WTC11 (cell line): Measurements from ENCODE around the gene ARMC2. TPM values are rescaled to one million over a fixed set of nuclear protein-coding genes. Genes with fewer than 3 reads are reported as not detected.
A peak's percentile ranks its signal among the peaks of the same experiment; 100 is the strongest.

Source experiments
- ATAC-seq: fragments of 200-7000 bp; cut with Tn5 transposase; 2 replicates; pipeline ENCODE4 v1.10.0; 2021; ENCODE audit warnings: mild to moderate bottlenecking, moderate library complexity
- CTCF ChIA-PET: fragments of 300-600 bp; sonication (Branson Sonifier 250); formaldehyde crosslinking; loops from one replicate; lab custom pipeline; 2021; ENCODE audit warnings: antibody characterized with exemption; lab: Charles Lee
- POLR2A ChIA-PET: fragments of 350-600 bp; sonication (Branson Sonifier 250); formaldehyde crosslinking; loops from one replicate; lab custom pipeline; 2021; ENCODE audit warnings: antibody characterized with exemption; lab: Charles Lee
- DNase-seq: peaks from one replicate; pipeline ENCODE4 v3.0.0; 2021; ENCODE audit warnings: low spot score
- H3K27ac Mint-ChIP-seq: 2 replicates; pipeline ENCODE4 v1.8.0; 2021; ENCODE audit warnings: mixed read lengths
- H3K27me3 Mint-ChIP-seq: 2 replicates; pipeline ENCODE4 v1.8.0; 2021; ENCODE audit warnings: low read depth, mild to moderate bottlenecking, moderate library complexity, mixed read lengths
- H3K36me3 Mint-ChIP-seq: 2 replicates; pipeline ENCODE4 v1.8.0; 2021; ENCODE audit warnings: mixed read lengths
- H3K4me1 Mint-ChIP-seq: 2 replicates; pipeline ENCODE4 v1.8.0; 2022; ENCODE audit warnings: mixed read lengths
- H3K4me3 Mint-ChIP-seq: 2 replicates; pipeline ENCODE4 v1.8.0; 2021; ENCODE audit warnings: mild to moderate bottlenecking, moderate library complexity, mixed read lengths
- H3K9me3 Mint-ChIP-seq: 2 replicates; pipeline ENCODE4 v1.8.0; 2021; ENCODE audit warnings: mixed read lengths
- ETV6 ChIP-seq: sonication (generic); formaldehyde crosslinking; IDR thresholded peaks from 2 replicates; pipeline ENCODE4 v1.8.1; 2022; ENCODE audit warnings: mild to moderate bottlenecking, missing genetic modification reagents
- GABPB1 ChIP-seq: sonication (generic); formaldehyde crosslinking; IDR thresholded peaks from 2 replicates; pipeline ENCODE4 v1.8.1; 2023; ENCODE audit warnings: mild to moderate bottlenecking, missing genetic modification reagents
- MLX ChIP-seq: sonication (generic); formaldehyde crosslinking; IDR thresholded peaks from 2 replicates; pipeline ENCODE4 v1.8.1; 2023; ENCODE audit warnings: mild to moderate bottlenecking, missing genetic modification reagents, moderate library complexity
- TP53 ChIP-seq: sonication (generic); formaldehyde crosslinking; IDR thresholded peaks from 2 replicates; pipeline ENCODE4 v1.8.1; 2023; ENCODE audit warnings: mild to moderate bottlenecking, missing genetic modification reagents
- ZBTB21 ChIP-seq: sonication (generic); formaldehyde crosslinking; IDR thresholded peaks from 2 replicates; pipeline ENCODE4 v1.8.1; 2023; ENCODE audit warnings: mild to moderate bottlenecking, missing genetic modification reagents, borderline replicate concordance
- ZNF263 ChIP-seq: sonication (generic); formaldehyde crosslinking; IDR thresholded peaks from 2 replicates; pipeline ENCODE4 v1.8.1; 2022; ENCODE audit warnings: low read depth, mild to moderate bottlenecking, moderate library complexity, missing genetic modification reagents
- ZNF317 ChIP-seq: sonication (generic); formaldehyde crosslinking; IDR thresholded peaks from 2 replicates; pipeline ENCODE4 v1.8.1; 2023; ENCODE audit warnings: low read depth, mild to moderate bottlenecking, moderate library complexity, missing genetic modification reagents, borderline replicate concordance
- ZNF396 ChIP-seq: fragments of 250-450 bp; sonication (Bioruptor Pico); IDR thresholded peaks from 2 replicates; pipeline ENCODE4 v1.8.0; 2021; ENCODE audit warnings: mild to moderate bottlenecking, moderate library complexity, borderline replicate concordance
- ZNF512 ChIP-seq: sonication (generic); formaldehyde crosslinking; IDR thresholded peaks from 2 replicates; pipeline ENCODE4 v1.8.1; 2022; ENCODE audit warnings: missing genetic modification reagents, borderline replicate concordance
- ZNF532 ChIP-seq: fragments of 250-450 bp; sonication (Bioruptor Pico); IDR thresholded peaks from 2 replicates; pipeline ENCODE4 v1.9.0; 2021; ENCODE audit warnings: mild to moderate bottlenecking, borderline replicate concordance
- total RNA-seq: library from RNA; stranded (reverse); gene quantifications from 3 replicates; pipeline ENCODE4 v1.2.3, GENCODE V29; 2021
- TF ChIP-seq, protein P1 (sequence below): sonication (generic); formaldehyde crosslinking; IDR thresholded peaks from 2 replicates; pipeline ENCODE4 v1.8.0; 2022; ENCODE audit warnings: mild to moderate bottlenecking, missing genetic modification reagents
- TF ChIP-seq, protein P2 (sequence below): sonication (generic); formaldehyde crosslinking; IDR thresholded peaks from 2 replicates; pipeline ENCODE4 v1.8.0; 2022; ENCODE audit warnings: mild to moderate bottlenecking, missing genetic modification reagents
- TF ChIP-seq, protein P3 (sequence below): fragments of 250-450 bp; sonication (Bioruptor Pico); IDR thresholded peaks from 2 replicates; pipeline ENCODE4 v1.9.0; 2021; ENCODE audit warnings: mild to moderate bottlenecking
- TF ChIP-seq, protein P4 (sequence below): sonication (generic); formaldehyde crosslinking; IDR thresholded peaks from 2 replicates; pipeline ENCODE4 v1.8.0; 2023; ENCODE audit warnings: missing genetic modification reagents, mild to moderate bottlenecking, borderline replicate concordance

The ARMC2 gene
- total RNA-seq, 1 experiment from 2014 or later, result 5.2 TPM

- Mint-ChIP-seq H3K4me3 (no peak overlapping the region), H3K27ac (no peak overlapping the region), H3K9me3 (no peaks in the 10 kb centered on the region), H3K27me3 (no peaks in the 10 kb centered on the region), H3K4me1 (peaks cover 20% of the 10 kb centered on the region), H3K36me3 (no peaks in the 10 kb centered on the region)
- CTCF ChIA-PET, result no interaction called here
- no peak for ATAC-seq
- no peak for TF ChIP-seq MLX (CRISPR knock-in tag)
- peak; percentile 30; the same call in 1 of the 2 replicates for TF ChIP-seq GABPB1 (CRISPR knock-in tag)
- TF ChIP-seq, protein P1, sequence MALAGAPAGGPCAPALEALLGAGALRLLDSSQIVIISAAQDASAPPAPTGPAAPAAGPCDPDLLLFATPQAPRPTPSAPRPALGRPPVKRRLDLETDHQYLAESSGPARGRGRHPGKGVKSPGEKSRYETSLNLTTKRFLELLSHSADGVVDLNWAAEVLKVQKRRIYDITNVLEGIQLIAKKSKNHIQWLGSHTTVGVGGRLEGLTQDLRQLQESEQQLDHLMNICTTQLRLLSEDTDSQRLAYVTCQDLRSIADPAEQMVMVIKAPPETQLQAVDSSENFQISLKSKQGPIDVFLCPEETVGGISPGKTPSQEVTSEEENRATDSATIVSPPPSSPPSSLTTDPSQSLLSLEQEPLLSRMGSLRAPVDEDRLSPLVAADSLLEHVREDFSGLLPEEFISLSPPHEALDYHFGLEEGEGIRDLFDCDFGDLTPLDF (CRISPR knock-in tag), result no peak
- TF ChIP-seq, protein P2, sequence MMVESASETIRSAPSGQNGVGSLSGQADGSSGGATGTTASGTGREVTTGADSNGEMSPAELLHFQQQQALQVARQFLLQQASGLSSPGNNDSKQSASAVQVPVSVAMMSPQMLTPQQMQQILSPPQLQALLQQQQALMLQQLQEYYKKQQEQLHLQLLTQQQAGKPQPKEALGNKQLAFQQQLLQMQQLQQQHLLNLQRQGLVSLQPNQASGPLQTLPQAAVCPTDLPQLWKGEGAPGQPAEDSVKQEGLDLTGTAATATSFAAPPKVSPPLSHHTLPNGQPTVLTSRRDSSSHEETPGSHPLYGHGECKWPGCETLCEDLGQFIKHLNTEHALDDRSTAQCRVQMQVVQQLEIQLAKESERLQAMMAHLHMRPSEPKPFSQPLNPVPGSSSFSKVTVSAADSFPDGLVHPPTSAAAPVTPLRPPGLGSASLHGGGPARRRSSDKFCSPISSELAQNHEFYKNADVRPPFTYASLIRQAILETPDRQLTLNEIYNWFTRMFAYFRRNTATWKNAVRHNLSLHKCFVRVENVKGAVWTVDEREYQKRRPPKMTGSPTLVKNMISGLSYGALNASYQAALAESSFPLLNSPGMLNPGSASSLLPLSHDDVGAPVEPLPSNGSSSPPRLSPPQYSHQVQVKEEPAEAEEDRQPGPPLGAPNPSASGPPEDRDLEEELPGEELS (CRISPR knock-in tag), result no peak
- no peak for TF ChIP-seq ZBTB21
- no peak for TF ChIP-seq ZNF317 (CRISPR knock-in tag)
- TF ChIP-seq, protein P3, sequence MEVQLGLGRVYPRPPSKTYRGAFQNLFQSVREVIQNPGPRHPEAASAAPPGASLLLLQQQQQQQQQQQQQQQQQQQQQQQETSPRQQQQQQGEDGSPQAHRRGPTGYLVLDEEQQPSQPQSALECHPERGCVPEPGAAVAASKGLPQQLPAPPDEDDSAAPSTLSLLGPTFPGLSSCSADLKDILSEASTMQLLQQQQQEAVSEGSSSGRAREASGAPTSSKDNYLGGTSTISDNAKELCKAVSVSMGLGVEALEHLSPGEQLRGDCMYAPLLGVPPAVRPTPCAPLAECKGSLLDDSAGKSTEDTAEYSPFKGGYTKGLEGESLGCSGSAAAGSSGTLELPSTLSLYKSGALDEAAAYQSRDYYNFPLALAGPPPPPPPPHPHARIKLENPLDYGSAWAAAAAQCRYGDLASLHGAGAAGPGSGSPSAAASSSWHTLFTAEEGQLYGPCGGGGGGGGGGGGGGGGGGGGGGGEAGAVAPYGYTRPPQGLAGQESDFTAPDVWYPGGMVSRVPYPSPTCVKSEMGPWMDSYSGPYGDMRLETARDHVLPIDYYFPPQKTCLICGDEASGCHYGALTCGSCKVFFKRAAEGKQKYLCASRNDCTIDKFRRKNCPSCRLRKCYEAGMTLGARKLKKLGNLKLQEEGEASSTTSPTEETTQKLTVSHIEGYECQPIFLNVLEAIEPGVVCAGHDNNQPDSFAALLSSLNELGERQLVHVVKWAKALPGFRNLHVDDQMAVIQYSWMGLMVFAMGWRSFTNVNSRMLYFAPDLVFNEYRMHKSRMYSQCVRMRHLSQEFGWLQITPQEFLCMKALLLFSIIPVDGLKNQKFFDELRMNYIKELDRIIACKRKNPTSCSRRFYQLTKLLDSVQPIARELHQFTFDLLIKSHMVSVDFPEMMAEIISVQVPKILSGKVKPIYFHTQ (CRISPR knock-in tag), result no peak
- no peak for TF ChIP-seq TP53 (CRISPR knock-in tag)
- POLR2A ChIA-PET, result no interaction called here
- DNase-seq, result no peak
Observed at GRCh38 chr6:108896111-108896661, 48.0 kb downstream of the ARMC2 start.

- no peak overlapping the region for H3K4me3 Mint-ChIP-seq
- CTCF ChIA-PET, result interaction anchor here (0.5 kb wide), 1 partner anchor 115 kb away, joined by 3 read pairs; no protein-coding TSS in a partner anchor
- POLR2A ChIA-PET, result no interaction called here
- H3K27me3 Mint-ChIP-seq, result no peaks in the 10 kb centered on the region
- H3K9me3 Mint-ChIP-seq, result no peaks in the 10 kb centered on the region
- no peaks in the 10 kb centered on the region for H3K36me3 Mint-ChIP-seq
- peaks cover 23% of the 10 kb centered on the region for H3K4me1 Mint-ChIP-seq
- DNase-seq (no peak), ATAC-seq (peak; percentile 50; the same call in 1 of the 2 replicates)
- peak overlapping the region; percentile 58; the same call in 1 of the 2 replicates for H3K27ac Mint-ChIP-seq
- no peak for TF ChIP-seq ZNF263
- TF ChIP-seq ZNF512, result no peak
- TF ChIP-seq ETV6 (CRISPR knock-in tag), result no peak
- TF ChIP-seq ZNF396 (CRISPR knock-in tag), result no peak
- TF ChIP-seq, protein P4, sequence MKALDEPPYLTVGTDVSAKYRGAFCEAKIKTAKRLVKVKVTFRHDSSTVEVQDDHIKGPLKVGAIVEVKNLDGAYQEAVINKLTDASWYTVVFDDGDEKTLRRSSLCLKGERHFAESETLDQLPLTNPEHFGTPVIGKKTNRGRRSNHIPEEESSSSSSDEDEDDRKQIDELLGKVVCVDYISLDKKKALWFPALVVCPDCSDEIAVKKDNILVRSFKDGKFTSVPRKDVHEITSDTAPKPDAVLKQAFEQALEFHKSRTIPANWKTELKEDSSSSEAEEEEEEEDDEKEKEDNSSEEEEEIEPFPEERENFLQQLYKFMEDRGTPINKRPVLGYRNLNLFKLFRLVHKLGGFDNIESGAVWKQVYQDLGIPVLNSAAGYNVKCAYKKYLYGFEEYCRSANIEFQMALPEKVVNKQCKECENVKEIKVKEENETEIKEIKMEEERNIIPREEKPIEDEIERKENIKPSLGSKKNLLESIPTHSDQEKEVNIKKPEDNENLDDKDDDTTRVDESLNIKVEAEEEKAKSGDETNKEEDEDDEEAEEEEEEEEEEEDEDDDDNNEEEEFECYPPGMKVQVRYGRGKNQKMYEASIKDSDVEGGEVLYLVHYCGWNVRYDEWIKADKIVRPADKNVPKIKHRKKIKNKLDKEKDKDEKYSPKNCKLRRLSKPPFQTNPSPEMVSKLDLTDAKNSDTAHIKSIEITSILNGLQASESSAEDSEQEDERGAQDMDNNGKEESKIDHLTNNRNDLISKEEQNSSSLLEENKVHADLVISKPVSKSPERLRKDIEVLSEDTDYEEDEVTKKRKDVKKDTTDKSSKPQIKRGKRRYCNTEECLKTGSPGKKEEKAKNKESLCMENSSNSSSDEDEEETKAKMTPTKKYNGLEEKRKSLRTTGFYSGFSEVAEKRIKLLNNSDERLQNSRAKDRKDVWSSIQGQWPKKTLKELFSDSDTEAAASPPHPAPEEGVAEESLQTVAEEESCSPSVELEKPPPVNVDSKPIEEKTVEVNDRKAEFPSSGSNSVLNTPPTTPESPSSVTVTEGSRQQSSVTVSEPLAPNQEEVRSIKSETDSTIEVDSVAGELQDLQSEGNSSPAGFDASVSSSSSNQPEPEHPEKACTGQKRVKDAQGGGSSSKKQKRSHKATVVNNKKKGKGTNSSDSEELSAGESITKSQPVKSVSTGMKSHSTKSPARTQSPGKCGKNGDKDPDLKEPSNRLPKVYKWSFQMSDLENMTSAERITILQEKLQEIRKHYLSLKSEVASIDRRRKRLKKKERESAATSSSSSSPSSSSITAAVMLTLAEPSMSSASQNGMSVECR, result no peak
- TF ChIP-seq, protein P1 (CRISPR knock-in tag), result no peak
- no peak for TF ChIP-seq ZNF532 (CRISPR knock-in tag)
Observed at GRCh38 chr6:108897371-108897770, 49.1 kb downstream of the ARMC2 start.
